ENCODE data around the gene ENPP1. TPM values are rescaled to one million over a fixed set of nuclear protein-coding genes. Genes with fewer than 3 reads are reported as not detected.

The ENPP1 gene
- 1 to 10 TPM in 5 of 6 donors, under 1 TPM in 1; 0.89 to 2.4 (median 1.5) TPM for total RNA-seq

GRCh38 chr6:131807644-131808459, at the start of gene ENPP1:
Gene ENPP1, plus strand, starts transcription at chr6:131808020. Its CDS starts 16 bp downstream, at chr6:131808036.
- Histone ChIP-seq H3K4me1 (peaks cover 4 to 16% (median 10%) of the 10 kb centered on the region in 4 donors), H3K4me3 (peak within 1 kb of the TSS; percentile 55 to 72 (median 64)), H3K27ac (peak within 1 kb of the TSS in 3 of 4 donors; percentile 9 to 80 (median 49)), H3K9me3 (no peaks in the 10 kb centered on the region), H3K27me3 (peaks cover 0 to 2% (median 0%) of the 10 kb centered on the region in 4 donors), H3K36me3 (no peaks in the 10 kb centered on the region)
- ATAC-seq (ENCODE audit: low FRiP score in 2 of 2) (peak; percentile 82 to 94), DNase-seq (peak; percentile 41 to 93)
- WGBS, 2 donors: 3% methylated on average over 38 of the region's 99 CpGs; no CpG with 5 or more reads in 1 of the 2 donors
- TF ChIP-seq, protein P1, sequence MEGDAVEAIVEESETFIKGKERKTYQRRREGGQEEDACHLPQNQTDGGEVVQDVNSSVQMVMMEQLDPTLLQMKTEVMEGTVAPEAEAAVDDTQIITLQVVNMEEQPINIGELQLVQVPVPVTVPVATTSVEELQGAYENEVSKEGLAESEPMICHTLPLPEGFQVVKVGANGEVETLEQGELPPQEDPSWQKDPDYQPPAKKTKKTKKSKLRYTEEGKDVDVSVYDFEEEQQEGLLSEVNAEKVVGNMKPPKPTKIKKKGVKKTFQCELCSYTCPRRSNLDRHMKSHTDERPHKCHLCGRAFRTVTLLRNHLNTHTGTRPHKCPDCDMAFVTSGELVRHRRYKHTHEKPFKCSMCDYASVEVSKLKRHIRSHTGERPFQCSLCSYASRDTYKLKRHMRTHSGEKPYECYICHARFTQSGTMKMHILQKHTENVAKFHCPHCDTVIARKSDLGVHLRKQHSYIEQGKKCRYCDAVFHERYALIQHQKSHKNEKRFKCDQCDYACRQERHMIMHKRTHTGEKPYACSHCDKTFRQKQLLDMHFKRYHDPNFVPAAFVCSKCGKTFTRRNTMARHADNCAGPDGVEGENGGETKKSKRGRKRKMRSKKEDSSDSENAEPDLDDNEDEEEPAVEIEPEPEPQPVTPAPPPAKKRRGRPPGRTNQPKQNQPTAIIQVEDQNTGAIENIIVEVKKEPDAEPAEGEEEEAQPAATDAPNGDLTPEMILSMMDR (IDR thresholded peaks at IDR 0.05): peak in 4 of 6 experiments; percentile 20 to 58 (median 38)
- TF ChIP-seq EP300 (IDR thresholded peaks at IDR 0.05) (no peak), POLR2A (IDR thresholded peaks at IDR 0.05) (no peak), POLR2AphosphoS5 (IDR thresholded peaks at IDR 0.05) (peak in 1 of 2 donors; percentile 27)

GRCh38 chr6:131758920-131759319, 48.9 kb upstream of the ENPP1 start:
- H3K36me3 ChIP-seq: no peaks in the 10 kb centered on the region
- no peaks in the 10 kb centered on the region for H3K4me1 ChIP-seq
- no peaks in the 10 kb centered on the region for H3K27me3 ChIP-seq
- H3K4me3 ChIP-seq: no peak overlapping the region
- DNase-seq: no peak
- H3K9me3 ChIP-seq: no peaks in the 10 kb centered on the region
- 84 to 86% methylated on average over 4 of the region's 4 CpGs for WGBS, 2 donors
- no peak for TF ChIP-seq POLR2AphosphoS5 (IDR thresholded peaks at IDR 0.05)
- no peak for TF ChIP-seq POLR2A (IDR thresholded peaks at IDR 0.05)
- TF ChIP-seq EP300 (IDR thresholded peaks at IDR 0.05): no peak
- TF ChIP-seq, protein P1 (IDR thresholded peaks at IDR 0.05): no peak
- no peak overlapping the region for H3K27ac ChIP-seq
- peak in 1 of 2 donors; percentile 51 for ATAC-seq (ENCODE audit: low FRiP score in 2 of 2)

- no peak overlapping the region for H3K27ac ChIP-seq
- no peaks in the 10 kb centered on the region for H3K4me1 ChIP-seq
- no peaks in the 10 kb centered on the region for H3K36me3 ChIP-seq
- TF ChIP-seq EP300 (IDR thresholded peaks at IDR 0.05) (no peak), POLR2AphosphoS5 (IDR thresholded peaks at IDR 0.05) (no peak), POLR2A (IDR thresholded peaks at IDR 0.05) (no peak)
- TF ChIP-seq, protein P1 (IDR thresholded peaks at IDR 0.05): no peak
- no peaks in the 10 kb centered on the region for H3K27me3 ChIP-seq
- ATAC-seq (ENCODE audit: low FRiP score in 2 of 2) (no peak), DNase-seq (no peak)
- H3K9me3 ChIP-seq: no peaks in the 10 kb centered on the region
- WGBS, 2 donors: 82 to 84% methylated on average over 6 of the region's 6 CpGs
- no peak overlapping the region for H3K4me3 ChIP-seq
These were observed 46.6 kb upstream of the ENPP1 start for GRCh38 chr6:131761060-131761761.

GRCh38 chr6:131761762-131762067, 46.1 kb upstream of the ENPP1 start:
- no peak for ATAC-seq (ENCODE audit: low FRiP score in 2 of 2)
- no peaks in the 10 kb centered on the region for H3K9me3 ChIP-seq
- TF ChIP-seq EP300 (IDR thresholded peaks at IDR 0.05): no peak
- TF ChIP-seq POLR2AphosphoS5 (IDR thresholded peaks at IDR 0.05): no peak
- TF ChIP-seq POLR2A (IDR thresholded peaks at IDR 0.05): no peak
- TF ChIP-seq, protein P1 (IDR thresholded peaks at IDR 0.05): no peak
- no peaks in the 10 kb centered on the region for H3K4me1 ChIP-seq
- DNase-seq: no peak
- no peak overlapping the region for H3K4me3 ChIP-seq
- H3K27ac ChIP-seq: no peak overlapping the region
- 73 to 85% methylated on average over 1 of the region's 1 CpG for WGBS, 2 donors
- H3K36me3 ChIP-seq: no peaks in the 10 kb centered on the region
- H3K27me3 ChIP-seq: no peaks in the 10 kb centered on the region

Data from upper lobe of left lung (tissue), 6 donors.